GM12878 (cell line): ENCODE results near the gene ABI3.

ENCODE experiments used
- BCL11A ChIP-seq: IDR thresholded peaks from 2 replicates; pipeline ENCODE4 v1.6.1; 2011; ENCODE audit warnings: low read depth, low read length
- IKZF2 ChIP-seq, 2 experiments: fragments of 450-650 bp; IDR thresholded peaks; 2 replicates each; pipeline ENCODE4 v1.6.1; 2017; ENCODE audit warnings: mild to moderate bottlenecking in 2 of 2, moderate library complexity in 2 of 2
- NFIC ChIP-seq: IDR thresholded peaks from 2 replicates; pipeline ENCODE4 v1.6.1; 2012; ENCODE audit warnings: low read depth, mild to moderate bottlenecking, inconsistent platforms, low read length, moderate library complexity
- NRF1 ChIP-seq: conservative IDR thresholded peaks from 2 replicates; pipeline ENCODE4 v1.6.1; 2011; ENCODE audit warnings: mild to moderate bottlenecking, low read depth, low read length, improper control_type of control experiment
- POLR2AphosphoS5 ChIP-seq: IDR thresholded peaks from 2 replicates; pipeline ENCODE4 v1.6.1; 2011; ENCODE audit warnings: mild to moderate bottlenecking, low read length, inconsistent platforms
- ZNF207 ChIP-seq: fragments of 450-650 bp; IDR thresholded peaks from 2 replicates; pipeline ENCODE4 v1.6.1; 2014; ENCODE audit warnings: antibody characterized with exemption, mild to moderate bottlenecking, borderline replicate concordance
- TF ChIP-seq, protein P1 (sequence below): IDR thresholded peaks from 2 replicates; pipeline ENCODE4 v1.6.1; 2011; ENCODE audit warnings: low read depth, mild to moderate bottlenecking, low read length, moderate library complexity, borderline replicate concordance; ENCODE audit errors: extremely low read depth
- TF ChIP-seq, protein P2 (sequence below), 3 experiments: IDR thresholded peaks in 2 of 3; conservative IDR thresholded peaks in 1 of 3; 2 replicates each; pipeline ENCODE4 v1.5.1; 2011; ENCODE audit warnings: low read depth in 3 of 3, low read length in 3 of 3, mild to moderate bottlenecking in 3 of 3, control low read depth in 2 of 3, moderate library complexity in 2 of 3, inconsistent platforms in 1 of 3, mixed read lengths in 1 of 3; ENCODE audit not compliant: control insufficient read depth in 2 of 3, insufficient read depth in 1 of 3; ENCODE audit errors: extremely low read depth in 1 of 3
- TF ChIP-seq, protein P3 (sequence below): fragments of 450-650 bp; IDR thresholded peaks from 2 replicates; pipeline ENCODE4 v1.6.1; 2017; ENCODE audit warnings: mild to moderate bottlenecking, moderate library complexity
- TF ChIP-seq, protein P4 (sequence below): IDR thresholded peaks from 2 replicates; pipeline ENCODE4 v1.6.1; 2012; ENCODE audit warnings: low read depth, low read length, improper control_type of control experiment
- TF ChIP-seq, protein P5 (sequence below): fragments of 150-350 bp; IDR thresholded peaks from 2 replicates; pipeline ENCODE4 v1.6.1; 2014; ENCODE audit warnings: mild to moderate bottlenecking, low read depth, low read length

DNA sequence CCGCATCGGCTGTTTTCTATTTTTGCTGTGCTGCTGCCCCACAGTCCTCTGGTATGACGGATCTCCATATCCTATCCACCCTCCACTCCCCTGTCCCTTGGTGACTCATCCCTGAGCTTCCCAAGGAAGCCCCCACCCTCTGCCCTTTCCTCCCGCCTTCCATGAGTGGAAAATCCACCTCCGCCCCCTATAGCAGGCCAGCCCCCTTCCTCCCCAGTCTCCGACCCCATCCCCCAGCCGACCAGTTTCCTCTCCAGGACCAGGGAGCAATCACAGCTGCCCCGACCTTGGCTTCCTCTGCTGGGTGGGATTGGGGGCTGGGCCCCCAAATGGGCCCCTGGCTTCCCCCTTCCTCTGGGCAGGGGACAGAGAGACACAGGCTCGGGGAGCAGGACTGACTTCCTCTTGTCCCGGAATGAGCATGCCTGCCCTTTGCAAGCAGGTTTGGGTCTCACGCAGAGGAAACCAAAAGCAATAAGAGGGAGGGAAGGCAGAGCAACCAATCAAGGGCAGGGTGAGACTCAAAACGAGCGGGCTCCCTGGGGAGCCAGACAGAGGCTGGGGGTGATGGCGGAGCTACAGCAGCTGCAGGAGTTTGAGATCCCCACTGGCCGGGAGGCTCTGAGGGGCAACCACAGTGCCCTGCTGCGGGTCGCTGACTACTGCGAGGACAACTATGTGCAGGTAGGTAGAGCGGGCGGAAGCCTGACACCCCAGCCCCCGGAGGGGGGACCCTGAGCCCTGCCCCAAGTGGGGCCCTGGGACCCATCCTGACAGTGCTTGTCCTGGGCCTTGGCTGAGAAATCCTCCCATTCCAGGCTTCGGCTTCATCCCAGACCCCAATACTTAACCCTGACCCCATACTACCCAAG, at the start of gene ABI3, which contains the start of gene GNGT2:
- TF ChIP-seq, protein P1, sequence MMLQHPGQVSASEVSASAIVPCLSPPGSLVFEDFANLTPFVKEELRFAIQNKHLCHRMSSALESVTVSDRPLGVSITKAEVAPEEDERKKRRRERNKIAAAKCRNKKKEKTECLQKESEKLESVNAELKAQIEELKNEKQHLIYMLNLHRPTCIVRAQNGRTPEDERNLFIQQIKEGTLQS, result no peak
- TF ChIP-seq, protein P2, sequence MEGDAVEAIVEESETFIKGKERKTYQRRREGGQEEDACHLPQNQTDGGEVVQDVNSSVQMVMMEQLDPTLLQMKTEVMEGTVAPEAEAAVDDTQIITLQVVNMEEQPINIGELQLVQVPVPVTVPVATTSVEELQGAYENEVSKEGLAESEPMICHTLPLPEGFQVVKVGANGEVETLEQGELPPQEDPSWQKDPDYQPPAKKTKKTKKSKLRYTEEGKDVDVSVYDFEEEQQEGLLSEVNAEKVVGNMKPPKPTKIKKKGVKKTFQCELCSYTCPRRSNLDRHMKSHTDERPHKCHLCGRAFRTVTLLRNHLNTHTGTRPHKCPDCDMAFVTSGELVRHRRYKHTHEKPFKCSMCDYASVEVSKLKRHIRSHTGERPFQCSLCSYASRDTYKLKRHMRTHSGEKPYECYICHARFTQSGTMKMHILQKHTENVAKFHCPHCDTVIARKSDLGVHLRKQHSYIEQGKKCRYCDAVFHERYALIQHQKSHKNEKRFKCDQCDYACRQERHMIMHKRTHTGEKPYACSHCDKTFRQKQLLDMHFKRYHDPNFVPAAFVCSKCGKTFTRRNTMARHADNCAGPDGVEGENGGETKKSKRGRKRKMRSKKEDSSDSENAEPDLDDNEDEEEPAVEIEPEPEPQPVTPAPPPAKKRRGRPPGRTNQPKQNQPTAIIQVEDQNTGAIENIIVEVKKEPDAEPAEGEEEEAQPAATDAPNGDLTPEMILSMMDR (IDR thresholded peaks at IDR 0.05 in 2 of 3, conservative IDR thresholded peaks at IDR 0.05 in 1 of 3; ENCODE audit: control insufficient read depth in 2 of 3, extremely low read depth in 1 of 3, insufficient read depth in 1 of 3, low read depth in 3 of 3, low read length in 3 of 3), result no peak
- TF ChIP-seq BCL11A (no peak), NRF1 (no peak), ZNF207 (peak; percentile 23; the same call in 1 of the 2 replicates), NFIC (no peak; the same call in 1 of the 2 replicates), POLR2AphosphoS5 (peak; percentile 97), IKZF2 (IDR thresholded peaks at IDR 0.05) (peak; percentile 82 to 86)
- TF ChIP-seq, protein P3, sequence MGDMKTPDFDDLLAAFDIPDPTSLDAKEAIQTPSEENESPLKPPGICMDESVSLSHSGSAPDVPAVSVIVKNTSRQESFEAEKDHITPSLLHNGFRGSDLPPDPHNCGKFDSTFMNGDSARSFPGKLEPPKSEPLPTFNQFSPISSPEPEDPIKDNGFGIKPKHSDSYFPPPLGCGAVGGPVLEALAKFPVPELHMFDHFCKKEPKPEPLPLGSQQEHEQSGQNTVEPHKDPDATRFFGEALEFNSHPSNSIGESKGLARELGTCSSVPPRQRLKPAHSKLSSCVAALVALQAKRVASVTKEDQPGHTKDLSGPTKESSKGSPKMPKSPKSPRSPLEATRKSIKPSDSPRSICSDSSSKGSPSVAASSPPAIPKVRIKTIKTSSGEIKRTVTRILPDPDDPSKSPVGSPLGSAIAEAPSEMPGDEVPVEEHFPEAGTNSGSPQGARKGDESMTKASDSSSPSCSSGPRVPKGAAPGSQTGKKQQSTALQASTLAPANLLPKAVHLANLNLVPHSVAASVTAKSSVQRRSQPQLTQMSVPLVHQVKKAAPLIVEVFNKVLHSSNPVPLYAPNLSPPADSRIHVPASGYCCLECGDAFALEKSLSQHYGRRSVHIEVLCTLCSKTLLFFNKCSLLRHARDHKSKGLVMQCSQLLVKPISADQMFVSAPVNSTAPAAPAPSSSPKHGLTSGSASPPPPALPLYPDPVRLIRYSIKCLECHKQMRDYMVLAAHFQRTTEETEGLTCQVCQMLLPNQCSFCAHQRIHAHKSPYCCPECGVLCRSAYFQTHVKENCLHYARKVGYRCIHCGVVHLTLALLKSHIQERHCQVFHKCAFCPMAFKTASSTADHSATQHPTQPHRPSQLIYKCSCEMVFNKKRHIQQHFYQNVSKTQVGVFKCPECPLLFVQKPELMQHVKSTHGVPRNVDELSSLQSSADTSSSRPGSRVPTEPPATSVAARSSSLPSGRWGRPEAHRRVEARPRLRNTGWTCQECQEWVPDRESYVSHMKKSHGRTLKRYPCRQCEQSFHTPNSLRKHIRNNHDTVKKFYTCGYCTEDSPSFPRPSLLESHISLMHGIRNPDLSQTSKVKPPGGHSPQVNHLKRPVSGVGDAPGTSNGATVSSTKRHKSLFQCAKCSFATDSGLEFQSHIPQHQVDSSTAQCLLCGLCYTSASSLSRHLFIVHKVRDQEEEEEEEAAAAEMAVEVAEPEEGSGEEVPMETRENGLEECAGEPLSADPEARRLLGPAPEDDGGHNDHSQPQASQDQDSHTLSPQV, result no peak
- TF ChIP-seq, protein P4, sequence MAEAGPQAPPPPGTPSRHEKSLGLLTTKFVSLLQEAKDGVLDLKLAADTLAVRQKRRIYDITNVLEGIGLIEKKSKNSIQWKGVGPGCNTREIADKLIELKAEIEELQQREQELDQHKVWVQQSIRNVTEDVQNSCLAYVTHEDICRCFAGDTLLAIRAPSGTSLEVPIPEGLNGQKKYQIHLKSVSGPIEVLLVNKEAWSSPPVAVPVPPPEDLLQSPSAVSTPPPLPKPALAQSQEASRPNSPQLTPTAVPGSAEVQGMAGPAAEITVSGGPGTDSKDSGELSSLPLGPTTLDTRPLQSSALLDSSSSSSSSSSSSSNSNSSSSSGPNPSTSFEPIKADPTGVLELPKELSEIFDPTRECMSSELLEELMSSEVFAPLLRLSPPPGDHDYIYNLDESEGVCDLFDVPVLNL, result no peak
- TF ChIP-seq, protein P5, sequence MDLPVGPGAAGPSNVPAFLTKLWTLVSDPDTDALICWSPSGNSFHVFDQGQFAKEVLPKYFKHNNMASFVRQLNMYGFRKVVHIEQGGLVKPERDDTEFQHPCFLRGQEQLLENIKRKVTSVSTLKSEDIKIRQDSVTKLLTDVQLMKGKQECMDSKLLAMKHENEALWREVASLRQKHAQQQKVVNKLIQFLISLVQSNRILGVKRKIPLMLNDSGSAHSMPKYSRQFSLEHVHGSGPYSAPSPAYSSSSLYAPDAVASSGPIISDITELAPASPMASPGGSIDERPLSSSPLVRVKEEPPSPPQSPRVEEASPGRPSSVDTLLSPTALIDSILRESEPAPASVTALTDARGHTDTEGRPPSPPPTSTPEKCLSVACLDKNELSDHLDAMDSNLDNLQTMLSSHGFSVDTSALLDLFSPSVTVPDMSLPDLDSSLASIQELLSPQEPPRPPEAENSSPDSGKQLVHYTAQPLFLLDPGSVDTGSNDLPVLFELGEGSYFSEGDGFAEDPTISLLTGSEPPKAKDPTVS, result no peak
